ENCODE data around the gene CHCHD6. TPM values are rescaled to one million over a fixed set of nuclear protein-coding genes. Genes with fewer than 3 reads are reported as not detected.
A peak's percentile ranks its signal among the peaks of the same experiment; 100 is the strongest.

The CHCHD6 gene
- total RNA-seq, 6 experiments from 2014 or later, result 1.7 to 5.3 (median 4.2) TPM

GRCh38 chr3:126947429-126947828 is 243.4 kb downstream of the CHCHD6 start:
- Histone ChIP-seq H3K27me3 (no peaks in the 10 kb centered on the region), H3K4me3 (no peak overlapping the region), H3K4me1 (no peaks in the 10 kb centered on the region), H3K27ac (no peak overlapping the region), H3K9me3 (no peaks in the 10 kb centered on the region), H3K36me3 (no peaks in the 10 kb centered on the region)
- TF ChIP-seq POLR2A (IDR thresholded peaks at IDR 0.05) (no peak), CTCF (IDR thresholded peaks at IDR 0.05) (no peak)
- ATAC-seq, result peak; percentile 45 to 72 (median 56)
- 29% methylated on average over 5 of the region's 8 CpGs for WGBS (ENCODE audit: insufficient coverage, low coverage, low lambda C conversion rate, missing lambda C conversion rate)
- no peak for DNase-seq
- intact Hi-C loops (cut with DNase I), result no loop called here

GRCh38 chr3:126948980-126949535 is 245.0 kb downstream of the CHCHD6 start:
- DNase-seq, result no peak
- H3K4me3 ChIP-seq, result no peak overlapping the region
- H3K4me1 ChIP-seq, result no peaks in the 10 kb centered on the region
- no peak overlapping the region for H3K27ac ChIP-seq
- no peaks in the 10 kb centered on the region for H3K27me3 ChIP-seq
- ATAC-seq, result peak in 3 of 4 donors; percentile 14 to 24 (median 22)
- H3K36me3 ChIP-seq, result no peaks in the 10 kb centered on the region
- H3K9me3 ChIP-seq, result no peaks in the 10 kb centered on the region
- 77% methylated on average over 3 of the region's 14 CpGs for WGBS (ENCODE audit: insufficient coverage, low coverage, low lambda C conversion rate, missing lambda C conversion rate)
- no peak for TF ChIP-seq POLR2A (IDR thresholded peaks at IDR 0.05)
- no peak for TF ChIP-seq CTCF (IDR thresholded peaks at IDR 0.05)
- intact Hi-C loops (cut with DNase I), result no loop called here

GRCh38 chr3:126951561-126951960 is 247.5 kb downstream of the CHCHD6 start:
- no peak for ATAC-seq
- 80% methylated on average over 2 of the region's 5 CpGs for WGBS (ENCODE audit: insufficient coverage, low coverage, low lambda C conversion rate, missing lambda C conversion rate)

GRCh38 chr3:126952261-126952982 is 248.4 kb downstream of the CHCHD6 start:
- Histone ChIP-seq H3K27ac (no peak overlapping the region), H3K36me3 (no peaks in the 10 kb centered on the region), H3K27me3 (no peaks in the 10 kb centered on the region), H3K4me3 (no peak overlapping the region), H3K4me1 (no peaks in the 10 kb centered on the region), H3K9me3 (no peaks in the 10 kb centered on the region)
- 90% methylated on average over 4 of the region's 10 CpGs for WGBS (ENCODE audit: insufficient coverage, low coverage, low lambda C conversion rate, missing lambda C conversion rate)
- no peak for TF ChIP-seq POLR2A (IDR thresholded peaks at IDR 0.05)
- no peak for TF ChIP-seq CTCF (IDR thresholded peaks at IDR 0.05)
- intact Hi-C loops (cut with DNase I), result no loop called here
- DNase-seq, result no peak
- no peak for ATAC-seq

More at GRCh38 chr3:126951561-126951960, 247.5 kb downstream of the CHCHD6 start:
- H3K4me3 ChIP-seq, result no peak overlapping the region
- TF ChIP-seq CTCF (IDR thresholded peaks at IDR 0.05) (no peak), POLR2A (IDR thresholded peaks at IDR 0.05) (no peak)
- H3K4me1 ChIP-seq, result no peaks in the 10 kb centered on the region
- no peak for DNase-seq
- no peaks in the 10 kb centered on the region for H3K27me3 ChIP-seq
- H3K27ac ChIP-seq, result no peak overlapping the region
- H3K36me3 ChIP-seq, result no peaks in the 10 kb centered on the region
- intact Hi-C loops (cut with DNase I), result no loop called here
- no peaks in the 10 kb centered on the region for H3K9me3 ChIP-seq

Data from right lobe of liver (tissue), 6 donors.